Chondrocyte (in vitro differentiated cells): Measurements from ENCODE around the gene TNFRSF14. TPM values are rescaled to one million over a fixed set of nuclear protein-coding genes. Genes with fewer than 3 reads are reported as not detected.

Experiments
- DNase-seq: peaks from one replicate; pipeline ENCODE4 v3.0.0; 2021; ENCODE audit warnings: mixed read lengths, low spot score
- H3K27ac Mint-ChIP-seq: one replicate; pipeline ENCODE4 v1.8.0; 2021; ENCODE audit warnings: mild to moderate bottlenecking, moderate library complexity, mixed read lengths; ENCODE audit not compliant: unreplicated experiment
- H3K27me3 Mint-ChIP-seq: 2 replicates; pipeline ENCODE4 v1.8.0; 2021; ENCODE audit warnings: low read depth, mixed read lengths
- H3K36me3 Mint-ChIP-seq: 2 replicates; pipeline ENCODE4 v1.8.0; 2021; ENCODE audit warnings: low read depth, mixed read lengths
- H3K4me1 Mint-ChIP-seq: 2 replicates; pipeline ENCODE4 v1.8.0; 2021; ENCODE audit warnings: low read depth, mild to moderate bottlenecking, mixed read lengths
- H3K4me3 Mint-ChIP-seq: one replicate; pipeline ENCODE4 v1.8.0; 2021; ENCODE audit warnings: mild to moderate bottlenecking, moderate library complexity, mixed read lengths; ENCODE audit not compliant: unreplicated experiment
- H3K9me3 Mint-ChIP-seq: 2 replicates; pipeline ENCODE4 v1.8.0; 2021; ENCODE audit warnings: low read depth, mixed read lengths
- CTCF ChIP-seq: fragments of 200-600 bp; sonication (generic); IDR thresholded peaks from 2 replicates; pipeline ENCODE4 v1.5.0; 2021; ENCODE audit warnings: antibody characterized with exemption, mild to moderate bottlenecking, moderate library complexity
- total RNA-seq: library from RNA; stranded (reverse); gene quantifications from 3 replicates; pipeline ENCODE4 v1.2.1, GENCODE V29; 2021

TNFRSF14 gene
- total RNA-seq, 1 donor from 2014 or later, result 0.95 TPM

- Mint-ChIP-seq H3K4me1 (peaks cover 17% of the 10 kb centered on the region), H3K27me3 (no peaks in the 10 kb centered on the region), H3K9me3 (no peaks in the 10 kb centered on the region), H3K4me3 (no peak overlapping the region), H3K27ac (no peak overlapping the region), H3K36me3 (no peaks in the 10 kb centered on the region)
- no peak for TF ChIP-seq CTCF
- peak; percentile 79 for DNase-seq
Measured at GRCh38 chr1:2589431-2590232, 33.5 kb downstream of the TNFRSF14 start.

GRCh38 chr1:2590233-2591141 is 34.3 kb downstream of the TNFRSF14 start:
- no peaks in the 10 kb centered on the region for H3K36me3 Mint-ChIP-seq
- no peak overlapping the region for H3K27ac Mint-ChIP-seq
- H3K27me3 Mint-ChIP-seq, result no peaks in the 10 kb centered on the region
- H3K9me3 Mint-ChIP-seq, result no peaks in the 10 kb centered on the region
- no peak overlapping the region for H3K4me3 Mint-ChIP-seq
- no peak for TF ChIP-seq CTCF
- peaks cover 15% of the 10 kb centered on the region for H3K4me1 Mint-ChIP-seq
- peak; percentile 92 for DNase-seq

GRCh38 chr1:2591233-2591580 is 35.0 kb downstream of the TNFRSF14 start:
- H3K27ac Mint-ChIP-seq, result no peak overlapping the region
- peaks cover 12% of the 10 kb centered on the region for H3K4me1 Mint-ChIP-seq
- H3K9me3 Mint-ChIP-seq, result no peaks in the 10 kb centered on the region
- H3K36me3 Mint-ChIP-seq, result no peaks in the 10 kb centered on the region
- no peaks in the 10 kb centered on the region for H3K27me3 Mint-ChIP-seq
- no peak for DNase-seq
- TF ChIP-seq CTCF, result no peak
- no peak overlapping the region for H3K4me3 Mint-ChIP-seq

- H3K27ac Mint-ChIP-seq, result no peak overlapping the region
- DNase-seq, result peak; percentile 91
- TF ChIP-seq CTCF, result no peak
- no peaks in the 10 kb centered on the region for H3K9me3 Mint-ChIP-seq
- peaks cover 12% of the 10 kb centered on the region for H3K4me1 Mint-ChIP-seq
- H3K36me3 Mint-ChIP-seq, result no peaks in the 10 kb centered on the region
- no peaks in the 10 kb centered on the region for H3K27me3 Mint-ChIP-seq
- no peak overlapping the region for H3K4me3 Mint-ChIP-seq
Measured at GRCh38 chr1:2591581-2592261, 35.5 kb downstream of the TNFRSF14 start.

GRCh38 chr1:2592672-2593071 is 36.5 kb downstream of the TNFRSF14 start:
- H3K27me3 Mint-ChIP-seq, result peaks cover 3% of the 10 kb centered on the region
- H3K4me3 Mint-ChIP-seq, result no peak overlapping the region
- H3K27ac Mint-ChIP-seq, result no peak overlapping the region
- TF ChIP-seq CTCF, result no peak
- no peaks in the 10 kb centered on the region for H3K36me3 Mint-ChIP-seq
- DNase-seq, result no peak
- peaks cover 8% of the 10 kb centered on the region for H3K4me1 Mint-ChIP-seq
- no peaks in the 10 kb centered on the region for H3K9me3 Mint-ChIP-seq
